Right lobe of liver (tissue), 4 donors: ENCODE results near the gene CSH1.

ENCODE experiments used
- POLR2A ChIP-seq: fragments of 450-650 bp; IDR thresholded peaks from one replicate; pipeline ENCODE4 v1.6.1; 2017; ENCODE audit warnings: antibody characterized with exemption, mild to moderate bottlenecking
- TF ChIP-seq, protein P1 (sequence below), 4 donors: fragments of 200-600 bp in 3 of 4; fragments of 450-650 bp in 1 of 4; IDR thresholded peaks; one replicate each; pipeline versions ENCODE4 v1.5.1 to v1.8.0; 2016 to 2022; ENCODE audit warnings: antibody characterized with exemption in 4 of 4, mild to moderate bottlenecking in 2 of 4
- donor health status: DM: no; HTN: no; CAD: no.
- donor health status: DM: no; HTN: no; CAD: no.
- donor health status: DM: no; HTN: yes; CAD: no.

DNA sequence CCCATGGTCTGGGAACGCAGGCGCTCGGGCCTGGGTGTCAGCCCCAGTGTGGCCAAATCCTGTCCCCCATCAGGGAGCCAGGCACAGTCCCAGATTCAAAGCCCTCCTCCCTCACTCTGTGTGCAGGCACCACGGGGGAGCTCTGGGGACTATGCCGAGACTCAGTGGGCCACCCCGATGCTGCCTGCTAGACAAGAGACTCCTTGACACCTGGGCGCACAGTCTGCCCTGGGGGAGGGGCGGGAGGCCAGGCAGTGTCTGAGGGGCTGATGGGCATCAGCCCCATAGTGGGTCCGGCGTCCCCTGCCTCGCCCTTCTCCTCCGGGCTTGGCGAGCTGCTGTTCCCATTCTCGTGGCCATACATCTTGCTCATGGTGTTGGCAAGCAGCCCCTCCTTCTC, 44.2 kb upstream of the CSH1 start:
- no peak for TF ChIP-seq POLR2A
- TF ChIP-seq, protein P1, sequence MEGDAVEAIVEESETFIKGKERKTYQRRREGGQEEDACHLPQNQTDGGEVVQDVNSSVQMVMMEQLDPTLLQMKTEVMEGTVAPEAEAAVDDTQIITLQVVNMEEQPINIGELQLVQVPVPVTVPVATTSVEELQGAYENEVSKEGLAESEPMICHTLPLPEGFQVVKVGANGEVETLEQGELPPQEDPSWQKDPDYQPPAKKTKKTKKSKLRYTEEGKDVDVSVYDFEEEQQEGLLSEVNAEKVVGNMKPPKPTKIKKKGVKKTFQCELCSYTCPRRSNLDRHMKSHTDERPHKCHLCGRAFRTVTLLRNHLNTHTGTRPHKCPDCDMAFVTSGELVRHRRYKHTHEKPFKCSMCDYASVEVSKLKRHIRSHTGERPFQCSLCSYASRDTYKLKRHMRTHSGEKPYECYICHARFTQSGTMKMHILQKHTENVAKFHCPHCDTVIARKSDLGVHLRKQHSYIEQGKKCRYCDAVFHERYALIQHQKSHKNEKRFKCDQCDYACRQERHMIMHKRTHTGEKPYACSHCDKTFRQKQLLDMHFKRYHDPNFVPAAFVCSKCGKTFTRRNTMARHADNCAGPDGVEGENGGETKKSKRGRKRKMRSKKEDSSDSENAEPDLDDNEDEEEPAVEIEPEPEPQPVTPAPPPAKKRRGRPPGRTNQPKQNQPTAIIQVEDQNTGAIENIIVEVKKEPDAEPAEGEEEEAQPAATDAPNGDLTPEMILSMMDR (IDR thresholded peaks at IDR 0.05): no peak
